PC-3 (cell line): ENCODE results near the gene UNC13D. TPM values are rescaled to one million over a fixed set of nuclear protein-coding genes. Genes with fewer than 3 reads are reported as not detected.

Source experiments
- ATAC-seq: fragments of 200-7000 bp; cut with Tn5 transposase; 2 replicates; pipeline ENCODE4 v1.9.1; 2020; ENCODE audit warnings: mild to moderate bottlenecking, moderate library complexity
- BruUV-seq: library from RNA; stranded (reverse); fragments of 400-500 nt; replicated peaks from 2 replicates; lab custom pipeline; 2021; lab: Mats Ljungman, UMichigan
- CTCF ChIA-PET: fragments of 300-600 bp; sonication (Branson Sonifier 250); formaldehyde crosslinking; loops from one replicate; lab custom pipeline; 2022; ENCODE audit warnings: antibody characterized with exemption; lab: Charles Lee
- POLR2A ChIA-PET: fragments of 300-600 bp; sonication (Branson Sonifier 250); formaldehyde crosslinking; loops from one replicate; lab custom pipeline; 2022; ENCODE audit warnings: antibody characterized with exemption; ENCODE audit not compliant: unreplicated experiment; lab: Charles Lee
- DNase-seq: peaks from one replicate; pipeline ENCODE4 v3.0.0-alpha.2; 2015
- H2AFZ ChIP-seq: fragments of 300-600 bp; sonication (generic); 2 replicates; pipeline ENCODE4 v1.6.0; 2016; ENCODE audit warnings: antibody characterized with exemption, low read length
- H3F3A ChIP-seq: fragments of 300-600 bp; sonication (generic); one replicate; pipeline ENCODE4 v1.6.0; 2017; ENCODE audit warnings: antibody characterized with exemption, low read length, control low read depth, mild to moderate bottlenecking; ENCODE audit not compliant: unreplicated experiment
- H3K27ac ChIP-seq: fragments of 300-600 bp; sonication (generic); 2 replicates; pipeline ENCODE4 v1.5.1; 2016; ENCODE audit warnings: mild to moderate bottlenecking, low read length
- H3K27me3 ChIP-seq: fragments of 300-600 bp; sonication (generic); 2 replicates; pipeline ENCODE4 v1.6.1; 2016; ENCODE audit warnings: low read length, mixed read lengths
- H3K36me3 ChIP-seq: fragments of 300-600 bp; sonication (generic); 2 replicates; pipeline ENCODE4 v1.6.1; 2016; ENCODE audit warnings: low read depth, mixed run types, low read length, mixed read lengths
- H3K4me1 ChIP-seq: fragments of 300-600 bp; sonication (generic); 2 replicates; pipeline ENCODE4 v1.5.1; 2016; ENCODE audit warnings: low read length; ENCODE audit not compliant: insufficient read depth
- H3K4me2 ChIP-seq: fragments of 300-600 bp; sonication (generic); 2 replicates; pipeline ENCODE4 v1.6.0; 2016; ENCODE audit warnings: low read length
- H3K4me3 ChIP-seq: fragments of 300-600 bp; sonication (generic); 2 replicates; pipeline ENCODE4 v1.5.1; 2016; ENCODE audit warnings: mild to moderate bottlenecking, low read length, mixed read lengths
- H3K79me2 ChIP-seq: fragments of 300-600 bp; sonication (generic); 2 replicates; pipeline ENCODE4 v1.6.1; 2017; ENCODE audit warnings: low read length, mixed read lengths
- H3K9ac ChIP-seq: fragments of 300-600 bp; sonication (generic); 2 replicates; pipeline ENCODE4 v1.6.0; 2016; ENCODE audit warnings: mild to moderate bottlenecking, low read length
- H3K9me2 ChIP-seq: fragments of 300-600 bp; sonication (generic); replicated peaks from 2 replicates; pipeline ENCODE4 v1.6.1; 2016; ENCODE audit warnings: mixed run types, low read length, mixed read lengths
- H3K9me3 ChIP-seq: fragments of 300-600 bp; sonication (generic); 2 replicates; pipeline ENCODE4 v1.6.1; 2016; ENCODE audit warnings: low read length, mixed read lengths
- H4K20me1 ChIP-seq: fragments of 300-600 bp; sonication (generic); 2 replicates; pipeline ENCODE4 v1.6.1; 2016; ENCODE audit warnings: low read length, mixed read lengths
- EZH2 ChIP-seq: fragments of 300-600 bp; sonication (generic); IDR thresholded peaks from one replicate; pipeline ENCODE4 v1.6.1; 2017; ENCODE audit warnings: antibody characterized with exemption, mild to moderate bottlenecking, low read length; ENCODE audit not compliant: unreplicated experiment
- EZH2phosphoT487 ChIP-seq: fragments of 300-600 bp; sonication (generic); IDR thresholded peaks from 2 replicates; pipeline ENCODE4 v1.6.1; 2018; ENCODE audit warnings: mild to moderate bottlenecking, antibody characterized with exemption, low read length, borderline replicate concordance
- intact Hi-C: fragments of 100-400 bp; cut with micrococcal nuclease; formaldehyde crosslinking; loops from 2 replicates; pipeline ENCODE4 v1.9.0; 2023
- total RNA-seq: library from RNA; depleted of rRNA; stranded (reverse); fragments of >200 nt; gene quantifications from 2 replicates; pipeline ENCODE4 v1.2.3, GENCODE V29; 2014
- TF ChIP-seq, protein P1 (sequence below): fragments of 300-600 bp; sonication (generic); conservative IDR thresholded peaks from 2 replicates; pipeline ENCODE4 v1.5.1; 2017; ENCODE audit warnings: antibody characterized with exemption, low read depth, mild to moderate bottlenecking, low read length

The UNC13D gene
- total RNA-seq, 1 experiment from 2014 or later = 43.9 TPM

DNA sequence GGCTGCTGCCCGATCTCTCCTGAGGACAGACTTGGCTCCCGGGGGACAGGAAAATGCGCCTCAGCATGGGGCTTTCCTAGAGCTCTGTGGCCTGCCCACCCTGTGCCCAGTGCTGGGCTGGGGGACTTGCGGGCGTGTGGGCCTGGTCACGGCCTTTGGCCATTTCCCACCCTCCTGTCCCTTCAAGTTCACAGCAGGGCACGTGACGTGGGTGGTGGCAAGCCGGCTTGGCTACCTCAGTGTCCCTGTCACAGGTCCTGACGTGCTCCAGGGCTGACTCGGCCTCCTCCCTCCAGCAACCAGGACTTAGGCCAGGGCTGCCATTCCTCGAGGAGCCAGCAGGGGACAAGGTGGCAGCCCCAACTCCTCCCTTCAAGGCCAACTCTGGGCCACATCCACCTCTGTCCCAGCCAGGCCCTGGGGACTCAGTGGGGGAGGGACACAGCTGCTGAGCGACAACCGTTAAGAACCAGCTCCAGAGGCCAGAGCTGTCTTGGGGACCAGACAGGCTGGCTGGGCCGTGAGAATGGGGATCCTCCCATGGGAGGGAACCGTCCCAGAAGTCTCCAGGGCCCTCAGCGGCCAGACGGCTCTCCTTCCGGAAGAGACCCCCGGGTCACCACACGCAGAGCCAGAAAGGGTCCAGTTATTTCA is 981 bp upstream of the UNC13D start:
- Histone ChIP-seq H3K79me2 (peaks cover 7% of the 10 kb centered on the region; the same call in 1 of the 2 replicates), H4K20me1 (no peaks in the 10 kb centered on the region), H3K9me3 (no peaks in the 10 kb centered on the region), H3K9ac (peak overlapping the region; percentile 86), H3K36me3 (peaks cover 21% of the 10 kb centered on the region; the same call in 1 of the 2 replicates), H3K27ac (peak overlapping the region; percentile 96), H3K4me3 (peak overlapping the region; percentile 49), H3K9me2 (no peaks in the 10 kb centered on the region), H3K4me2 (peak overlapping the region; percentile 82), H3K27me3 (no peaks in the 10 kb centered on the region), H3K4me1 (peaks cover 39% of the 10 kb centered on the region), H3F3A (peaks cover 5% of the 10 kb centered on the region), H2AFZ (peak overlapping the region; percentile 48)
- DNase-seq (peak; percentile 96), ATAC-seq (peak; percentile 77)
- intact Hi-C loops = loop anchor here (1.0 to 5.0 kb wide), 2 partner anchors 10 to 73 kb away; partner anchors contain the start of gene WBP2
- TF ChIP-seq, protein P1, sequence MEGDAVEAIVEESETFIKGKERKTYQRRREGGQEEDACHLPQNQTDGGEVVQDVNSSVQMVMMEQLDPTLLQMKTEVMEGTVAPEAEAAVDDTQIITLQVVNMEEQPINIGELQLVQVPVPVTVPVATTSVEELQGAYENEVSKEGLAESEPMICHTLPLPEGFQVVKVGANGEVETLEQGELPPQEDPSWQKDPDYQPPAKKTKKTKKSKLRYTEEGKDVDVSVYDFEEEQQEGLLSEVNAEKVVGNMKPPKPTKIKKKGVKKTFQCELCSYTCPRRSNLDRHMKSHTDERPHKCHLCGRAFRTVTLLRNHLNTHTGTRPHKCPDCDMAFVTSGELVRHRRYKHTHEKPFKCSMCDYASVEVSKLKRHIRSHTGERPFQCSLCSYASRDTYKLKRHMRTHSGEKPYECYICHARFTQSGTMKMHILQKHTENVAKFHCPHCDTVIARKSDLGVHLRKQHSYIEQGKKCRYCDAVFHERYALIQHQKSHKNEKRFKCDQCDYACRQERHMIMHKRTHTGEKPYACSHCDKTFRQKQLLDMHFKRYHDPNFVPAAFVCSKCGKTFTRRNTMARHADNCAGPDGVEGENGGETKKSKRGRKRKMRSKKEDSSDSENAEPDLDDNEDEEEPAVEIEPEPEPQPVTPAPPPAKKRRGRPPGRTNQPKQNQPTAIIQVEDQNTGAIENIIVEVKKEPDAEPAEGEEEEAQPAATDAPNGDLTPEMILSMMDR = peak; percentile 89
- no peak for TF ChIP-seq EZH2
- TSS peak; percentile 79 for BruUV-seq
- ChIA-PET POLR2A (interaction anchor here (0.7 to 1.9 kb wide), 3 partner anchors 10 to 65 kb away, joined by 4 to 18 read pairs (median 10); partner anchors contain the start of gene WBP2), CTCF (interaction anchor here (0.5 to 2.3 kb wide), 15 partner anchors 9 to 250 kb away, joined by 3 to 30 read pairs (median 3); partner anchors contain the start of genes TRIM65 and WBP2)

DNA sequence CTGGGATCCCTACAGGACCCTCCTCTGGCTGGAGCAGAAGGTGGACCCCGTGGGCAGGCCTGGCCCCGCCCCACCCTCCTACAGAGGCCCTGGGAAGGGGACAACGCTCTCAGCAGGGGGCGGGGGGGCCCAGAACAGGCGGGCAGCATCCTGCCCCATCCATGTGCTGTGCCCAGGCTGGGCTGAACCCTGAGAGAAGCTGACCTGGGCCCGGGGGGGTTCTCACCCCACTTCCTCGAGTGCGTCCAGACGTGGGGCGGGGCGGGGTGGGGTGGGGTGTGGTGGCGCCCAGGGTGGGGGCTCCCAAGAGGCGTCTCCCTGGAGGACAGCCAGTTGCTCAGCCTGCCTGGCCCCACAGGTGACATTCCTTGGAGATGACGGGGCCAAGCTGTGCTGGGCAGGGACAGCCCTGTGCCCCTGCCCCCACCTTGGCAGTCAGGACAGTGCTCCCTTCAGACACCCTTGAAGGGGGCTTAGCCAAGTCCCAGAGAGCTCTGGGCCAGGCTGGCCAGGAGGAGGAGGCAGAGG is 390 bp upstream of the UNC13D start:
- no peaks in the 10 kb centered on the region for H3K9me2 ChIP-seq
- no peaks in the 10 kb centered on the region for H3K9me3 ChIP-seq
- peak overlapping the region; percentile 86 for H3K9ac ChIP-seq
- peaks cover 7% of the 10 kb centered on the region; the same call in 1 of the 2 replicates for H3K79me2 ChIP-seq
- H3K4me2 ChIP-seq = peak overlapping the region; percentile 82
- peak overlapping the region; percentile 57 for H3K4me3 ChIP-seq
- no TSS peak for BruUV-seq
- intact Hi-C loops = loop anchor here (1.0 to 5.0 kb wide), 2 partner anchors 11 to 72 kb away; partner anchors contain the start of gene WBP2
- peak overlapping the region; percentile 96 for H3K27ac ChIP-seq
- peaks cover 39% of the 10 kb centered on the region for H3K4me1 ChIP-seq
- peak overlapping the region; percentile 64 for H2AFZ ChIP-seq
- ChIA-PET CTCF (interaction anchor here (0.9 to 2.3 kb wide), 9 partner anchors 8 to 70 kb away, joined by 3 to 30 read pairs (median 5); partner anchors contain the start of genes TRIM65 and WBP2), POLR2A (interaction anchor here (0.7 to 1.9 kb wide), 2 partner anchors 10 to 65 kb away, joined by 4 to 18 read pairs; partner anchors contain the start of gene WBP2)
- DNase-seq (peak; percentile 99), ATAC-seq (peak; percentile 82)
- peaks cover 21% of the 10 kb centered on the region; the same call in 1 of the 2 replicates for H3K36me3 ChIP-seq
- peaks cover 5% of the 10 kb centered on the region for H3F3A ChIP-seq
- no peaks in the 10 kb centered on the region for H3K27me3 ChIP-seq
- H4K20me1 ChIP-seq = no peaks in the 10 kb centered on the region
- no peak for TF ChIP-seq EZH2phosphoT487

DNA sequence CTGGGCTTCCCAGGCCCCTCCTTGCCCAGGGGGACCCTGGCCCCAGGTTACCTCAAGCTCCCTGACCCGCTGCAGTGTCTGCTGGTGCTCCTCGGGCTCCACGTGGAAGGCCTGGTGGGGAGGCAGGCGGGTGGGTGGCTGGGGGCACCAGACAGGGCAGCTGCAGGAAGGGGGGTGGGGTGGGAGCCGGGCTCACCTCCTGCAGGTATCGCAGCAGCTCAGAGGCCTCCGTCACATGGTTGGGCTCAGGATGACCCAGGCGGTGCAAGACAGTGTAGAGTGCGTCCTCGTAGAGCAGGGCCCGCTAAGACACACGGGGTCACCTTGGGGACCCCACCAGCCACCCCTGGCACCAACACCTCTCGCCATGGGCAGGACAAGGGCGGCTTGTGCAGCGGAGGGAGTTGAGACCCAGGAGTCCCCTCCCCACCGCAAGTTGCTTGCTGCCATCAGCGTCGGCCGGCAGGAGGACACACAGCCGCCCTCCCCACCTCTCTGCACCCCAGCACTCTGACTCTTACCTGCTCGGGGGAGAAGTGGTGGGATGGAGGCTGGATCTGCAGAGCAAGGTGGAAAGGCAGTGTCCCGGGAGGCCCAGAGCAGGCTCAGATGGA is 1.1 kb downstream of the UNC13D start:
- no peak overlapping the region for H2AFZ ChIP-seq
- H3K4me1 ChIP-seq = peaks cover 39% of the 10 kb centered on the region
- no peaks in the 10 kb centered on the region for H3K9me3 ChIP-seq
- no TSS peak for BruUV-seq
- H3K36me3 ChIP-seq = peaks cover 13% of the 10 kb centered on the region; the same call in 1 of the 2 replicates
- ChIA-PET CTCF (no interaction called here), POLR2A (no interaction called here)
- H3K9me2 ChIP-seq = no peaks in the 10 kb centered on the region
- H3K27ac ChIP-seq = no peak overlapping the region
- peaks cover 7% of the 10 kb centered on the region; the same call in 1 of the 2 replicates for H3K79me2 ChIP-seq
- no peak overlapping the region for H3K9ac ChIP-seq
- TF ChIP-seq EZH2 = no peak
- no peak for DNase-seq
- peaks cover 5% of the 10 kb centered on the region for H3F3A ChIP-seq
- H3K27me3 ChIP-seq = no peaks in the 10 kb centered on the region
- intact Hi-C loops = no loop called here
- ATAC-seq = no peak
- peak overlapping the region; percentile 57; the same call in 1 of the 2 replicates for H3K4me3 ChIP-seq
- no peak overlapping the region for H3K4me2 ChIP-seq
- H4K20me1 ChIP-seq = no peaks in the 10 kb centered on the region
